T-helper 22 cell (primary cell): ENCODE measurements around the gene NAV2.
A peak's percentile ranks its signal among the peaks of the same experiment; 100 is the strongest.
"Not testable (repeated sequence)": the region's sequence is repeated elsewhere in the genome, so short reads cannot be mapped to it uniquely, and the experiment has no call there.

Experiments
- DNase-seq: peaks from one replicate; pipeline ENCODE4 v3.0.0-alpha.2; 2020; ENCODE audit warnings: low read depth

Gene NAV2

GRCh38 chr11:20122131-20122530 lies 409.5 kb downstream of the NAV2 start:
- DNase-seq, result no peak

- no peak for DNase-seq
Observed at GRCh38 chr11:20125927-20126326, 413.3 kb downstream of the NAV2 start.

GRCh38 chr11:20126724-20127123 lies 414.1 kb downstream of the NAV2 start:
- no peak for DNase-seq

- DNase-seq, result peak; percentile 29
Observed at GRCh38 chr11:20127671-20128527, 415.3 kb downstream of the NAV2 start.

GRCh38 chr11:20128528-20128825 lies 415.8 kb downstream of the NAV2 start:
- not testable (repeated sequence) for DNase-seq

- DNase-seq, result no peak
Observed at GRCh38 chr11:20129665-20130064, 417.0 kb downstream of the NAV2 start.

GRCh38 chr11:20131788-20132666 lies 419.4 kb downstream of the NAV2 start:
- no peak for DNase-seq

GRCh38 chr11:20132667-20133039 lies 420.0 kb downstream of the NAV2 start:
- DNase-seq, result no peak

- DNase-seq, result no peak
Observed at GRCh38 chr11:20134991-20135736, 422.5 kb downstream of the NAV2 start.

GRCh38 chr11:20137637-20138036 lies 425.0 kb downstream of the NAV2 start:
- DNase-seq, result no peak

GRCh38 chr11:20138707-20139106 lies 426.1 kb downstream of the NAV2 start:
- no peak for DNase-seq

GRCh38 chr11:20154381-20154780 lies 441.7 kb downstream of the NAV2 start:
- no peak for DNase-seq

GRCh38 chr11:20155683-20156279 lies 443.1 kb downstream of the NAV2 start:
- no peak for DNase-seq

GRCh38 chr11:20156280-20156875 lies 443.7 kb downstream of the NAV2 start:
- peak; percentile 25 for DNase-seq

- peak; percentile 32 for DNase-seq
Observed at GRCh38 chr11:20156876-20157613, 444.4 kb downstream of the NAV2 start.

- no peak for DNase-seq
Observed at GRCh38 chr11:20157728-20158127, 445.1 kb downstream of the NAV2 start.

GRCh38 chr11:20158597-20159257 lies 446.1 kb downstream of the NAV2 start:
- DNase-seq, result no peak

- DNase-seq, result no peak
Observed at GRCh38 chr11:20159466-20160381, 447.1 kb downstream of the NAV2 start.
